Lung (tissue), 12 donors: ENCODE results near the gene GLB1L. TPM values are rescaled to one million over a fixed set of nuclear protein-coding genes. Genes with fewer than 3 reads are reported as not detected.

Source experiments
- ATAC-seq: fragments of 200-7000 bp; cut with Tn5 transposase; one replicate; pipeline ENCODE4 v1.9.1; 2020; ENCODE audit warnings: moderate number of reproducible peaks; ENCODE audit not compliant: insufficient read depth, low FRiP score
- DNase-seq, 3 donors: peaks; one replicate each; pipeline ENCODE4 v3.0.0-alpha.2; 2013 to 2017
- H3K27ac ChIP-seq, 2 donors: one replicate each; pipeline ENCODE4 v1.5.1; 2013; ENCODE audit warnings: mild to moderate bottlenecking in 2 of 2, moderate library complexity in 2 of 2, control low read depth in 1 of 2, inconsistent platforms in 1 of 2, low read depth in 1 of 2, low read length in 1 of 2
- H3K27me3 ChIP-seq, 3 donors: one replicate each; pipeline ENCODE4 v1.5.1; 2013; ENCODE audit warnings: low read length in 2 of 3; ENCODE audit not compliant: control insufficient read depth in 3 of 3, insufficient read depth in 3 of 3
- H3K36me3 ChIP-seq, 4 donors: one replicate each; pipeline ENCODE4 v1.5.1; 2013; ENCODE audit warnings: low read length in 4 of 4, mild to moderate bottlenecking in 1 of 4, moderate library complexity in 1 of 4; ENCODE audit not compliant: control insufficient read depth in 4 of 4, insufficient read depth in 4 of 4
- H3K4me1 ChIP-seq, 5 donors: one replicate each; pipeline ENCODE4 v1.5.1; 2013; ENCODE audit warnings: low read length in 5 of 5, mild to moderate bottlenecking in 2 of 5, moderate library complexity in 1 of 5; ENCODE audit not compliant: control insufficient read depth in 5 of 5, insufficient read depth in 5 of 5
- H3K4me3 ChIP-seq: one replicate; pipeline ENCODE4 v1.5.1; 2013; ENCODE audit warnings: mild to moderate bottlenecking, control low read depth, moderate library complexity
- H3K9ac ChIP-seq, 2 donors: one replicate each; pipeline ENCODE4 v1.5.1; 2013; ENCODE audit warnings: low read length in 2 of 2, control low read depth in 1 of 2; ENCODE audit not compliant: insufficient read depth in 1 of 2
- H3K9me3 ChIP-seq, 4 donors: one replicate each; pipeline ENCODE4 v1.5.1; 2013; ENCODE audit warnings: low read length in 3 of 4, mild to moderate bottlenecking in 1 of 4, moderate library complexity in 1 of 4; ENCODE audit not compliant: control insufficient read depth in 4 of 4, insufficient read depth in 3 of 4
- WGBS, 2 donors: extraction: QIAGEN DNeasy Blood & Tissue Kit; methylation state at CpG; one replicate each; pipeline ENCODE4 v1.1.7; 2013; 5-methylcytosine and 5-hydroxymethylcytosine counted together
- polyA plus RNA-seq, 2 donors: library from polyadenylated mRNA; stranded (reverse); fragments of 200-250 nt; gene quantifications; one replicate each; pipeline ENCODE4 v1.2.1, GENCODE V29; 2013
- total RNA-seq, 2 donors: library from RNA; depleted of rRNA in 1 of 2; stranded (reverse); fragments of >200 nt in 1 of 2; gene quantifications; one replicate each; pipeline ENCODE4 v1.2.1, GENCODE V29; 2014 to 2021
- TF ChIP-seq, protein P1 (sequence below): IDR thresholded peaks from 2 replicates; pipeline ENCODE4 v1.5.1; 2012; ENCODE audit warnings: mild to moderate bottlenecking; ENCODE audit errors: control extremely low read depth, extremely low read depth
- donor health status: control.
- donor health status: control.
- donor health status: Bipolar disorder and iron deficiency.
- donor health status: healthy.
- donor health status: DM: yes; HTN: yes; CAD: no.

The GLB1L gene
- total and polyA plus RNA-seq, 4 donors = 7.5 to 18.7 (median 13.6) TPM

GRCh38 chr2:219249203-219249980, 4.1 kb upstream of the GLB1L start:
- H3K27me3 ChIP-seq = peaks cover 0 to 22% (median 15%) of the 10 kb centered on the region in 3 donors
- ATAC-seq (no peak), DNase-seq (peak; percentile 92 to 96 (median 95))
- H3K36me3 ChIP-seq = peaks cover 0 to 15% (median 11%) of the 10 kb centered on the region in 4 donors
- no peak overlapping the region for H3K4me3 ChIP-seq
- H3K9me3 ChIP-seq = no peaks in the 10 kb centered on the region
- H3K9ac ChIP-seq = peak overlapping the region in 1 of 2 donors; percentile 81
- TF ChIP-seq, protein P1, sequence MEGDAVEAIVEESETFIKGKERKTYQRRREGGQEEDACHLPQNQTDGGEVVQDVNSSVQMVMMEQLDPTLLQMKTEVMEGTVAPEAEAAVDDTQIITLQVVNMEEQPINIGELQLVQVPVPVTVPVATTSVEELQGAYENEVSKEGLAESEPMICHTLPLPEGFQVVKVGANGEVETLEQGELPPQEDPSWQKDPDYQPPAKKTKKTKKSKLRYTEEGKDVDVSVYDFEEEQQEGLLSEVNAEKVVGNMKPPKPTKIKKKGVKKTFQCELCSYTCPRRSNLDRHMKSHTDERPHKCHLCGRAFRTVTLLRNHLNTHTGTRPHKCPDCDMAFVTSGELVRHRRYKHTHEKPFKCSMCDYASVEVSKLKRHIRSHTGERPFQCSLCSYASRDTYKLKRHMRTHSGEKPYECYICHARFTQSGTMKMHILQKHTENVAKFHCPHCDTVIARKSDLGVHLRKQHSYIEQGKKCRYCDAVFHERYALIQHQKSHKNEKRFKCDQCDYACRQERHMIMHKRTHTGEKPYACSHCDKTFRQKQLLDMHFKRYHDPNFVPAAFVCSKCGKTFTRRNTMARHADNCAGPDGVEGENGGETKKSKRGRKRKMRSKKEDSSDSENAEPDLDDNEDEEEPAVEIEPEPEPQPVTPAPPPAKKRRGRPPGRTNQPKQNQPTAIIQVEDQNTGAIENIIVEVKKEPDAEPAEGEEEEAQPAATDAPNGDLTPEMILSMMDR = no peak
- 7 to 11% methylated on average over 7 of the region's 7 CpGs for WGBS, 2 donors
- H3K4me1 ChIP-seq = peaks cover 0 to 53% (median 36%) of the 10 kb centered on the region in 5 donors
- peak overlapping the region; percentile 46 to 93 for H3K27ac ChIP-seq

DNA sequence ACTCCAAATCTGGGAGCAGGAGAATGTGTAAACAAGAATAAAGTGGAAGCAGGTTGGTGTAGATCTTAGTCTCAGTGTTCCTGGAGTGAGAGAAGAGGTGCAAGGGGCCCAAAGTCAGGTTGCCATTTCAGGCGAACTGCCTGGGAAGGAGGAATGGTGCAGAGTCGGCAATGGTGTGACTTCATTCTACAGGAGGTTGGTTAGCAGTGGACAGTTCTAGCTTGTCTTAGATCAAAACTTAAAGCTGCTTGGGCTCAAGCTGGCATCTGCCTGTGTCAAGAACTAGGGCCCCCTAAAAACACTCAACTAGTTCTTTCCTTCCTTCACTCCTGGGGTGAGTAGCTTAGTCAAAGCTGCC, 3.6 kb upstream of the GLB1L start:
- H3K27me3 ChIP-seq = peaks cover 0 to 19% (median 11%) of the 10 kb centered on the region in 3 donors
- TF ChIP-seq, protein P1 = no peak
- H3K36me3 ChIP-seq = peaks cover 0 to 15% (median 11%) of the 10 kb centered on the region in 4 donors
- H3K4me3 ChIP-seq = no peak overlapping the region
- peak overlapping the region in 1 of 2 donors; percentile 52 for H3K9ac ChIP-seq
- H3K4me1 ChIP-seq = peaks cover 0 to 49% (median 39%) of the 10 kb centered on the region in 5 donors
- no peaks in the 10 kb centered on the region for H3K9me3 ChIP-seq
- WGBS, 2 donors = 60 to 64% methylated on average over 2 of the region's 2 CpGs
- ATAC-seq (no peak), DNase-seq (no peak)
- peak overlapping the region; percentile 46 to 93 for H3K27ac ChIP-seq

GRCh38 chr2:219247678-219248642, 2.7 kb upstream of the GLB1L start:
- no peak for ATAC-seq
- TF ChIP-seq, protein P1 = no peak

More at GRCh38 chr2:219247678-219248642, 2.7 kb upstream of the GLB1L start:
- no peaks in the 10 kb centered on the region for H3K9me3 ChIP-seq
- peaks cover 0 to 10% (median 6%) of the 10 kb centered on the region in 3 donors for H3K27me3 ChIP-seq
- 63 to 78% methylated on average over 17 of the region's 17 CpGs for WGBS, 2 donors
- peaks cover 0 to 15% (median 11%) of the 10 kb centered on the region in 4 donors for H3K36me3 ChIP-seq
- peak overlapping the region in 1 of 2 donors; percentile 70 for H3K27ac ChIP-seq
- no peak overlapping the region for H3K9ac ChIP-seq
- H3K4me3 ChIP-seq = no peak overlapping the region
- DNase-seq = no peak
- peaks cover 0 to 42% (median 34%) of the 10 kb centered on the region in 5 donors for H3K4me1 ChIP-seq
